ENCODE data around the gene REPIN1. TPM values are rescaled to one million over a fixed set of nuclear protein-coding genes. Genes with fewer than 3 reads are reported as not detected.

Gene REPIN1
- total RNA-seq = 43.1 and 59.9 TPM in 2 replicates

GRCh38 chr7:150368096-150368883 lies at the start of gene REPIN1:
TSS of gene REPIN1 (plus strand) at chr7:150368822. CDS start at chr7:150369712, 890 bp downstream.

GRCh38 chr7:150322833-150323681 lies 45.6 kb upstream of the REPIN1 start, which contains the start of the genes ACTR3C and LRRC61:
TSS of gene ACTR3C (minus strand) at chr7:150323545. CDS start at chr7:150295296, 28,249 bp downstream.
TSS of gene LRRC61 (plus strand) at chr7:150323355. CDS start at chr7:150336862, 13,507 bp downstream.

GRCh38 chr7:150341263-150342120 lies 27.1 kb upstream of the REPIN1 start, which contains the start of gene RARRES2:
TSS of gene RARRES2 (minus strand) at chr7:150341629. CDS start at chr7:150340609, 1,020 bp downstream.

GRCh38 chr7:150378853-150379440 lies 10.3 kb downstream of the REPIN1 start, which contains the start of gene ZNF775:
TSS of gene ZNF775 (plus strand) at chr7:150379330. CDS start at chr7:150388471, 9,141 bp downstream.

Other genes with a start within 250 kb of the REPIN1 start
- 0.15 and 3.3 TPM in 2 replicates for gene LRRC61, start 45.5 kb upstream of the REPIN1 start, total RNA-seq
- under 0.01 and 3.0 TPM in 2 replicates for gene ACTR3C, start 45.3 kb upstream of the REPIN1 start, total RNA-seq
- 0.73 and 20.7 TPM in 2 replicates for gene RARRES2, start 27.2 kb upstream of the REPIN1 start, total RNA-seq
- 5.1 and 10.6 TPM in 2 replicates for gene ZNF775, start 10.5 kb downstream of the REPIN1 start, total RNA-seq
- gene GIMAP8, start 81.8 kb downstream of the REPIN1 start, total RNA-seq = 0.15 TPM in 1 of 2 replicates, not detected in the other
- gene GIMAP7, start 146.1 kb downstream of the REPIN1 start, total RNA-seq = 0.15 TPM in 1 of 2 replicates, not detected in the other
- 2.0 TPM in 1 of 2 replicates, not detected in the other for gene GIMAP4, start 198.6 kb downstream of the REPIN1 start, total RNA-seq

Data from smooth muscle cell of trachea (primary cell).